ENCODE results near the gene ITGB3.
"Not testable (repeated sequence)": the region's sequence is repeated elsewhere in the genome, so short reads cannot be mapped to it uniquely, and the experiment has no call there.

GRCh38 chr17:47268964-47269363, 15.3 kb downstream of the ITGB3 start:
- TF ChIP-seq CTCF (IDR thresholded peaks at IDR 0.05; ENCODE audit: low read depth, low read length); EZH2phosphoT487 (IDR thresholded peaks at IDR 0.05; ENCODE audit: low read depth): not testable (repeated sequence)
